Right lobe of liver (tissue), 6 donors: ENCODE measurements around the gene KLLN. TPM values are rescaled to one million over a fixed set of nuclear protein-coding genes. Genes with fewer than 3 reads are reported as not detected.
"Not testable (repeated sequence)": the region's sequence is repeated elsewhere in the genome, so short reads cannot be mapped to it uniquely, and the experiment has no call there.

ENCODE experiments used
- ATAC-seq, 4 donors: fragments of 200-7000 bp; cut with Tn5 transposase; one replicate each; pipeline ENCODE4 v1.9.1; 2020; ENCODE audit warnings: mild to moderate bottlenecking in 4 of 4, moderate library complexity in 4 of 4
- DNase-seq, 3 donors: peaks; one replicate each; pipeline ENCODE4 v3.0.0-alpha.2; 2020
- H3K27ac ChIP-seq, 3 donors: fragments of 200-600 bp; one replicate each; pipeline ENCODE4 v1.8.0; 2022
- H3K27me3 ChIP-seq, 2 donors: fragments of 200-600 bp; one replicate each; pipeline ENCODE4 v1.8.0; 2022
- H3K36me3 ChIP-seq, 4 donors: fragments of 200-600 bp; sonication (generic) in 1 of 4; one replicate each; pipeline versions ENCODE4 v1.5.1 to v1.8.0; 2017 to 2022; ENCODE audit warnings: control low read depth in 1 of 4
- H3K4me1 ChIP-seq, 4 donors: fragments of 200-600 bp; sonication (generic) in 1 of 4; one replicate each; pipeline versions ENCODE4 v1.5.1 to v1.8.0; 2017 to 2022; ENCODE audit warnings: control low read depth in 1 of 4
- H3K4me3 ChIP-seq, 3 donors: fragments of 200-600 bp; one replicate each; pipeline ENCODE4 v1.8.0; 2022
- H3K9me3 ChIP-seq, 4 donors: fragments of 200-600 bp; sonication (generic) in 1 of 4; one replicate each; pipeline versions ENCODE4 v1.5.1 to v1.8.0; 2017 to 2022; ENCODE audit warnings: control low read depth in 1 of 4
- POLR2A ChIP-seq: fragments of 450-650 bp; IDR thresholded peaks from one replicate; pipeline ENCODE4 v1.6.1; 2017; ENCODE audit warnings: antibody characterized with exemption, mild to moderate bottlenecking
- WGBS: methylation state at CpG from one replicate; pipeline ENCODE4 v1.1.6; 2018; ENCODE audit warnings: low coverage, low lambda C conversion rate; ENCODE audit not compliant: insufficient coverage; ENCODE audit errors: missing lambda C conversion rate; 5-methylcytosine and 5-hydroxymethylcytosine counted together
- intact Hi-C, 2 donors: fragments of 100-400 bp; cut with DNase I; formaldehyde crosslinking; loops; one replicate each; pipeline versions ENCODE4 v1.11.2 to v1.14.1; 2022
- total RNA-seq, 6 experiments: library from RNA; depleted of rRNA in 2 of 6; stranded (reverse); fragments of >200 nt in 2 of 6; fragmentation: NEBNext Ultra II Directional in 3 of 6; extraction: Animal tissue kit (Norgen Biotek cat#: 25700) in 3 of 6; gene quantifications; one replicate each; pipeline versions ENCODE4 v1.1.0 to v1.2.4, GENCODE V29; 2016 to 2023
- TF ChIP-seq, protein P1 (sequence below), 4 donors: fragments of 200-600 bp in 3 of 4; fragments of 450-650 bp in 1 of 4; IDR thresholded peaks; one replicate each; pipeline versions ENCODE4 v1.5.1 to v1.8.0; 2016 to 2022; ENCODE audit warnings: antibody characterized with exemption in 4 of 4, mild to moderate bottlenecking in 2 of 4
- donor health status: DM: no; HTN: yes; CAD: no.
- donor health status: DM: no; HTN: no; CAD: no.
- donor health status: DM: no; HTN: no; CAD: no.
- donor health status: DM: no; HTN: yes; CAD: no.
- donor health status: DM: no; HTN: yes; CAD: no.

Gene KLLN
- total RNA-seq, 6 experiments from 2014 or later: 0.24 to 0.53 (median 0.34) TPM; not detected in 1

DNA sequence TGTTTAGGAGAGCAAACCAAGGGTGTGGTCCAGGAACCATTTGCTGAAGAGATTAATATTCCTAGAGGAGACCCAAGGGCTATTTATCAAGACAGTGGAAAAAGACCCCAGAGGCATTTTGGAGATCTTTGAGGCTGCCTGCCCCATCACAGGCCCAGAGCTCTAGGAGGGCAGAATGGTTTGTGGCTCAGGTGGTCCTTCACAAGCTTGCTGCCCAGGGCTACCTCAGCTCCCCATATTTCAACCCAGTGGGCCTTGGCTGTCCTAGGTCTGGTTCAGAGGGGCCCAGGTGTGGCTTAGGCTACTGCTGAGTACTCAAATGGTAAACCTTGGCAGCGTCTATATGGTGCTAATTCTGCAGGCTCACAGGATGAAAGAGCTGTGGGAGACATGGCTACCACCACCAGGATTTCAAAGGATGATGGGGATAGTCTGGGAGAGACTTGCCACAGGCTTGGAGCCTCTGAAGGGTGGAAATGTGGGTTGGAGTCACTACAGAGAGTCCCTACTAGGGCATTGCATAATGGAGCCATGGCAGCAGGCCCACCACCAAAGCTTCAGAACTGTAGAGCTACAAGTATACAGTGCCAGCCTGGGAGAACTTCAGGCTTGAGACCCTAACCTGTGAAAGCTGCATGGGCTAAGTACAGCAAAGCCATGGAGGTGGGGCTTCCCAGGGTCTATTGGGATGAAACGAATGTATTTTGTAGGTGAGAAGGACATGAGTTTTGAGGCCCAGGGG is 24.4 kb upstream of the KLLN start:
- Histone ChIP-seq H3K36me3 (peaks cover 0 to 8% (median 0%) of the 10 kb centered on the region in 4 donors), H3K4me1 (no peaks in the 10 kb centered on the region)
- 85% methylated on average over 2 of the region's 2 CpGs for WGBS

DNA sequence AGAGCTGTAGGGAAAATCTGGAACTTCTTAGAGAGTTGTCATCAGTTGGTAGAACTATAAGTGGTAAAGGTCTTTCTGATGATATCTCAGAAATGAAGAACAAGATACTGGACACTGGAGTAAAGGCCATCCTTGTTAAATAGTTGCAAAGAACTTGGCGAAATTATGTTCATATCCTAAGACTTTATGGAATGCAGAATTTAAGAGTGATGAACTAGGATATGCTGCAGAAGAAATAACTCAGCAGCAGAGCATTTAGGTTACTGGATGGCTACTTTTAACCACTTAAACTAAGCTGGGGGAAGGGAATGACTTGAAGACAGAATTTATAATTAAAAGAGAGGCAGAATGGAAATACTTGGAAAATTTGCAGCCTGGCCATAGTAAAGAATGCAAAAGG is 23.8 kb upstream of the KLLN start:
- Histone ChIP-seq H3K27me3 (no peaks in the 10 kb centered on the region), H3K4me3 (no peak overlapping the region), H3K4me1 (no peaks in the 10 kb centered on the region), H3K9me3 (no peaks in the 10 kb centered on the region), H3K27ac (no peak overlapping the region), H3K36me3 (peaks cover 0 to 8% (median 0%) of the 10 kb centered on the region in 4 donors)
- no peak for TF ChIP-seq POLR2A
- TF ChIP-seq, protein P1, sequence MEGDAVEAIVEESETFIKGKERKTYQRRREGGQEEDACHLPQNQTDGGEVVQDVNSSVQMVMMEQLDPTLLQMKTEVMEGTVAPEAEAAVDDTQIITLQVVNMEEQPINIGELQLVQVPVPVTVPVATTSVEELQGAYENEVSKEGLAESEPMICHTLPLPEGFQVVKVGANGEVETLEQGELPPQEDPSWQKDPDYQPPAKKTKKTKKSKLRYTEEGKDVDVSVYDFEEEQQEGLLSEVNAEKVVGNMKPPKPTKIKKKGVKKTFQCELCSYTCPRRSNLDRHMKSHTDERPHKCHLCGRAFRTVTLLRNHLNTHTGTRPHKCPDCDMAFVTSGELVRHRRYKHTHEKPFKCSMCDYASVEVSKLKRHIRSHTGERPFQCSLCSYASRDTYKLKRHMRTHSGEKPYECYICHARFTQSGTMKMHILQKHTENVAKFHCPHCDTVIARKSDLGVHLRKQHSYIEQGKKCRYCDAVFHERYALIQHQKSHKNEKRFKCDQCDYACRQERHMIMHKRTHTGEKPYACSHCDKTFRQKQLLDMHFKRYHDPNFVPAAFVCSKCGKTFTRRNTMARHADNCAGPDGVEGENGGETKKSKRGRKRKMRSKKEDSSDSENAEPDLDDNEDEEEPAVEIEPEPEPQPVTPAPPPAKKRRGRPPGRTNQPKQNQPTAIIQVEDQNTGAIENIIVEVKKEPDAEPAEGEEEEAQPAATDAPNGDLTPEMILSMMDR (IDR thresholded peaks at IDR 0.05): no peak
- no peak for ATAC-seq
- 75% methylated on average over 1 of the region's 1 CpG for WGBS
- intact Hi-C loops: no loop called here
- DNase-seq: no peak

More for the DNA sequence above, 24.4 kb upstream of the KLLN start:
- intact Hi-C loops: no loop called here
- ATAC-seq: peak; percentile 21 to 33 (median 30)
- no peak for DNase-seq
- no peak for TF ChIP-seq POLR2A
- TF ChIP-seq, protein P1 (IDR thresholded peaks at IDR 0.05): no peak
- no peak overlapping the region for H3K4me3 ChIP-seq
- no peaks in the 10 kb centered on the region for H3K27me3 ChIP-seq
- H3K9me3 ChIP-seq: no peaks in the 10 kb centered on the region
- H3K27ac ChIP-seq: no peak overlapping the region

DNA sequence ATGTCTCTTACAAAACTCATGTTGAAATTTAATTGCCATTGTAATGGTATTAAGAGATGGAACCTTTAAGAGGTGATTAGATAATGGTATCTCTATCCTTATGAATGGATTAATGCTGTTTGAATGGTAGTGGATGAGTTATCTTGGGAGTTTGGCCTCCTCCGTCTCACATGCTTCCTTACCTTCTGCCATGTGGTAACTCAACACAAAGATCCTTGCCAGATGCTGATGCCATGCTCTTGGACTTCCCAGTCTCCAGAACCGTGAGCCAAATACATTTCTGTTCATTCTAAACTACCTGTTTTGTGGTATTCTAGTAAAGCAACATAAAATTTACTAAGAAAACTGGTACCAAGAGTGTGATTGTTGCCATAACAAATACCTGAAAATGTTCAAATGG is 23.3 kb upstream of the KLLN start:
- Histone ChIP-seq H3K4me1 (no peaks in the 10 kb centered on the region), H3K9me3 (no peaks in the 10 kb centered on the region), H3K36me3 (peaks cover 0 to 8% (median 0%) of the 10 kb centered on the region in 4 donors), H3K4me3 (no peak overlapping the region), H3K27me3 (no peaks in the 10 kb centered on the region), H3K27ac (no peak overlapping the region)
- intact Hi-C loops: no loop called here
- 96% methylated on average over 2 of the region's 2 CpGs for WGBS
- ATAC-seq (no peak), DNase-seq (no peak)
- no peak for TF ChIP-seq POLR2A
- TF ChIP-seq, protein P1 (IDR thresholded peaks at IDR 0.05): no peak

DNA sequence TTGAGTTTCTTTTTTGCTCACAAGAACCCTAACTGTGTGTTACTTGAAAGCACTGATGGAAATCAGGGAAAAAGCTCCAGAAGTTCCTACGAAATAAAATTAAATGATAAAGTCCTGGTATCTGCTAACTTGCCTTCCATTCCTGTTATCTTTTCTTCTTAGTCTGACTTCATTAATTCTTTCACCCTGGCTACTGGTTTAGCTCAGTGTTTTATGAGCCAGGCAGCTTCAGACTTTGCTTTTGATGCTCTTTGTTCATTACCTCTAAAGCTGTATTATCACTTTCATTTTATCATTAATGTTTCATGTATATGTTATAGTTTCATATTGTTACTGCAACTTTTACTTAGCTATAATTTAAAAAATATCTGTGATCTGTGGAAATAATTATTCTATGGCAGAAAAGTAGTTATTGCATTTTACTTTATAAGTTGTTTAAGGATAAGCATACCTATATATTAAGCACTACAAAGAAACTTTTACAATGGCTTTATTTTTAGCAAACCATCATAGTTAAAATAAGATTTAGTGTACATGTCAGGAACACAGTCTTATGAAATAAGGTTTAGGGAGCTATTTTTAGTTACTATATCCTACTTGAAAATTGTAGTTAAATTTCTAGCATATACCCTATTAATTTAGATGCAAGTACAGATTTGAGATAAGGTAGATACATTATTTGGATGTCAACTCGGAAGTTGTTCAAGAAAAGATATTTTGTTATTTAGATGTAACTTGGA is 19.4 kb upstream of the KLLN start:
- Histone ChIP-seq H3K4me1 (peaks cover 0 to 3% (median 0%) of the 10 kb centered on the region in 4 donors), H3K36me3 (peaks cover 0 to 8% (median 0%) of the 10 kb centered on the region in 4 donors), H3K9me3 (no peaks in the 10 kb centered on the region), H3K27me3 (no peaks in the 10 kb centered on the region), H3K27ac (no peak overlapping the region), H3K4me3 (no peak overlapping the region)
- intact Hi-C loops: no loop called here
- ATAC-seq (no peak), DNase-seq (no peak)
- 76% methylated on average over 2 of the region's 2 CpGs for WGBS
- TF ChIP-seq POLR2A: no peak
- TF ChIP-seq, protein P1 (IDR thresholded peaks at IDR 0.05): no peak

DNA sequence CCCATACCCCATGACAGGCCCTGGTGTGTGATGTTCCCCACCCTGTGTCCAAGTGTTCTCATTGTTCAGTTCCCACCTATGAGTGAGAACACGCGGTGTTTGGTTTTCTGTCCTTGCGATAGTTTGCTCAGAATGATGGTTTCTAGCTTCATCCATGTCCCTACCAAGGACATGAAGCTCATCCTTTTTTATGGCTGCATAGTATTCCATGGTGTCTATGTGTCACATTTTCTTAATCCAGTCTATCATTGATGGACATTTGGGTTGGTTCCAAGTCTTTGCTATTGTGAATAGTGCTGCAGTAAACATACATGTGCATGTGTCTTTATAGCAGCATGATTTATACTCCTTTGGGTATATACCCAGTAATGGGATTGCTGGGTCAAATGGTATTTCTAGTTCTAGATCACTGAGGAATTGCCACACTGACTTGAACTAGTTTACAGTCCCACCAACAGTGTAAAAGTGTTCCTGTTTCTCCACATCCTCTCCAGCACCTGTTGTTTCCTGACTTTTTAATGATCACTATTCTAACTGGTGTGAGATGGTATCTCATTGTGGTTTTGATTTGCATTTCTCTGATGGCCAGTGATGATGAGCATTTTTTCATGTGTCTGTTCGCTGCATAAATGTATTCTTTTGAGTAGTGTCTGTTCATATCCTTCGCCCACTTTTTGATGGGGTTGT is 18.2 kb upstream of the KLLN start:
- H3K9me3 ChIP-seq, DNase-seq, H3K27ac ChIP-seq, H3K4me3 ChIP-seq, intact Hi-C loops, H3K27me3 ChIP-seq, H3K36me3 ChIP-seq, ATAC-seq: not testable (repeated sequence)
- 94% methylated on average over 5 of the region's 5 CpGs for WGBS
- peaks cover 0 to 12% (median 5%) of the 10 kb centered on the region in 4 donors for H3K4me1 ChIP-seq
